HFF-Myc (cell line): ENCODE data around the gene WNT10A.

Source experiments
- DNase-seq: peaks from one replicate; pipeline ENCODE4 v3.0.0-alpha.2; 2011; ENCODE audit warnings: low read depth; ENCODE audit errors: extremely low read depth
- H3K4me3 ChIP-seq: replicated peaks from 2 replicates; pipeline ENCODE4 v1.5.1; 2011; ENCODE audit warnings: low read depth, mild to moderate bottlenecking, control low read depth, low read length
- TF ChIP-seq, protein P1 (sequence below): IDR thresholded peaks from 2 replicates; pipeline ENCODE4 v1.5.1; 2012; ENCODE audit warnings: mild to moderate bottlenecking, low read depth, low read length, control low read depth; ENCODE audit errors: missing control alignments

Gene WNT10A

DNA sequence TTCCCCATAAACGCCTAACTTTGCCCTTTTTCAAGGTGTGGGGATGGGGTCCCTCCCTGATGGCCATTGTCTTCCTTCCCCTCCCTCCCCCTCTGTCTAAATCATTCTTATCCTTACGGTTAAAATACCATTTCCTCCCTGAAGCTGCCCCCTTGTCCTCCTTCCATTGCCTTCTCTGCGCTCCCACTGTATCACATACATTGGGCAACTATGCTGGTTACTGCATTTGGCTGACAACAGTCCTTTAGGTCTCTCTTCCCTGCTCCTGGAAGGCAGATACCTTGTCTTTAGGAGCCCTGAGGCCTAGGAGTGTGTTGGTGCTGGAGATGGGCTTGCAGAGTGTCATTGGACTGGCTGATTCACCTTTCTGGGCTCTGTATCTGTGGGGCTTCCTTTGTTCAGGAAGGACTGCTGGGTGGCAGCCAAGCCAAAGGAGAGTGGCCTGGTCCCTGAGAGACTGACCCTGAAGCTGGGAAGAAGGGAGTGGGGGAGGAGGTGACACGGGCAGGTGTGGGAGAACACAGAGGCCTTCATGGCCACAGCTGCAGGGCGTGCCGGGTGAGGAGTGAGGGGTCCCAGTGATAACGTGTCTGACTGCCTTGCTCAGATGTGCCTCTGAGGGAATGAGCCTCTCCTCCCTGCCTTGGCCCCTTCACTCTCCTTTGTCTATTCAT, 18.9 kb upstream of the WNT10A start:
- H3K4me3 ChIP-seq: no peak overlapping the region
- no peak for DNase-seq
- TF ChIP-seq, protein P1, sequence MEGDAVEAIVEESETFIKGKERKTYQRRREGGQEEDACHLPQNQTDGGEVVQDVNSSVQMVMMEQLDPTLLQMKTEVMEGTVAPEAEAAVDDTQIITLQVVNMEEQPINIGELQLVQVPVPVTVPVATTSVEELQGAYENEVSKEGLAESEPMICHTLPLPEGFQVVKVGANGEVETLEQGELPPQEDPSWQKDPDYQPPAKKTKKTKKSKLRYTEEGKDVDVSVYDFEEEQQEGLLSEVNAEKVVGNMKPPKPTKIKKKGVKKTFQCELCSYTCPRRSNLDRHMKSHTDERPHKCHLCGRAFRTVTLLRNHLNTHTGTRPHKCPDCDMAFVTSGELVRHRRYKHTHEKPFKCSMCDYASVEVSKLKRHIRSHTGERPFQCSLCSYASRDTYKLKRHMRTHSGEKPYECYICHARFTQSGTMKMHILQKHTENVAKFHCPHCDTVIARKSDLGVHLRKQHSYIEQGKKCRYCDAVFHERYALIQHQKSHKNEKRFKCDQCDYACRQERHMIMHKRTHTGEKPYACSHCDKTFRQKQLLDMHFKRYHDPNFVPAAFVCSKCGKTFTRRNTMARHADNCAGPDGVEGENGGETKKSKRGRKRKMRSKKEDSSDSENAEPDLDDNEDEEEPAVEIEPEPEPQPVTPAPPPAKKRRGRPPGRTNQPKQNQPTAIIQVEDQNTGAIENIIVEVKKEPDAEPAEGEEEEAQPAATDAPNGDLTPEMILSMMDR: no peak

DNA sequence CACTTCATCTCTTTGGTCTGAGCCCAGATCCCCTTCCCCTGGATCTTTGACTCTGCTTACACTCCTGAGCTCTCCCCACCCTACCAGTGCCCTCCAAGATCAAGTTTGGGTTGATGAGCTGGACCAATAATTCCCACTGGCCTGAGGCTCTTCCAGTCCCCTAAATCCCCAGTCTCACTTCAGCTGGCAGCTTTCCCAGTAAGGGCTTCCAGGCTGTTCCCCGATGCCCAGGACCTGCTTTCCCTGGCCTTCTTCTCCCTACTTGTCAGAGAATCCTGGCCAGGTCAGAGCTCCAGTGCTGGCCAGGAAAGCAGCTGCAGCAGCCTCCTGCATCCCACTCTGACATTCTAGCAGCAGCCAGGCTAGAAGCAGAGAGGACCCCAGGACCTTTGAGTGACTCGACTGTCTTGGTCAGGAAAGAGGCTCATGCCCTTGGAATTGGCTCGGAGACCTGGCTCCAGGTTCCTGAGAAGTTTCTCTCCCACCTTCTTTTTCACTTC, 17.6 kb upstream of the WNT10A start:
- TF ChIP-seq, protein P1: no peak
- H3K4me3 ChIP-seq: no peak overlapping the region
- no peak for DNase-seq

DNA sequence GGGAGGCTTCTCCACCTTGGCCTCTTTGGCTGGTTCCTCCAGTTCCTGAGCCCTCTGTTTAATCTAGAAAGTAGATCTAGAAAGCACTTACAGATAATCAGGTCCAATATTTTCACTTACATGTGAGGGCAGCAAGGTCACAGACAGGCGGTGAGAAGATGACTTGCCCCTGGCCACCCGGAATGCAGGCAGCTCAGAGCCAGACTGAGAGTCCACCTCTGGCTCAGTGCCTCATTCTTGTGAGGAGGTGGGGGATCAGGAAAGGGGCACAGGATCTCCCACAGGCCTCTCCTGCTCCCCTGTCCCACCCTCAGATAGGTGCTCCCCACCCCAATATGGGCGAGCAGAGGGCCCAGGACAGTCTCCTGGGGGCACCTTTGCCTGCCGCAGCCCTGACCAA, 15.3 kb upstream of the WNT10A start:
- TF ChIP-seq, protein P1: no peak
- H3K4me3 ChIP-seq: no peak overlapping the region
- DNase-seq: no peak

DNA sequence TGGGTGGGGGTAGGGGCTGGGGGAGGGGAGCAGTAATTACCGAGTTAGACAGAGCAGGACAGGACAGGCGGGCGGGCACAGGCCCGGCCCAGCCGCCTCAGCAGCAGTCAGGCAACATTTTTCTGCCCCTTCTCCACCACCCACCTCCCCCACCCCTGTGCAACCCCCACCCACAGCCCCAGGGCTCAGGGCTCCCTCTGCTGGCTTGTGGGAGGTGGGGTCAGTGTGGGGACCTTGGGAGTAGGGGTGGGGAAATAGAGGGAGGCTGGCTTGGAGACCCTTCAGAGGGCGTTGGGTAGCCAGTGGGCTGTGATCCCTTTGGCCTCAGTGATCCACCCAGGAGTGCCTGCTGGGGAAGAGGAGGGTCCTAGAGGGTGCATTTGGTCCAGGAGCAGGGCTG, 14.7 kb upstream of the WNT10A start:
- no peak for DNase-seq
- TF ChIP-seq, protein P1: no peak
- no peak overlapping the region for H3K4me3 ChIP-seq

DNA sequence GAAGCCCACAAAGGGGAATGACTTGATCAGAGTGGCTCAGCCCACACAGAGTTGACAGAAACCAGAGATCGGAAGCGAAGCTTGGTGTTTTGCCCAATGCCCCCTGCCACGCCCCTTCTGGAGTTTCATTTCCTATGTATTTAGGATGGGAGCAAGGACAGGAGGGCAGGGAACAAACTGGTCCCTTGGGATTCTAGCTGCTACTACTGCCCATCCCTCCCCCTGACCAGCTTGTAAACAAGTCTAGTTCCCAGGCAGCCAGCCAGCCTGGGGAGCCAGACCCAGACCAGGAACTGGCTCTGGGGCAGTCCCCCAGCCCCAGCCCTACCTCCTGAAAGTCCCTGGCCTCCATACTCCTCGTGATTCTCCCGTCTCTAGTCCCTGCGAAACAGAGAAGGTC, 12.8 kb upstream of the WNT10A start:
- no peak overlapping the region for H3K4me3 ChIP-seq
- no peak for DNase-seq
- TF ChIP-seq, protein P1: no peak

DNA sequence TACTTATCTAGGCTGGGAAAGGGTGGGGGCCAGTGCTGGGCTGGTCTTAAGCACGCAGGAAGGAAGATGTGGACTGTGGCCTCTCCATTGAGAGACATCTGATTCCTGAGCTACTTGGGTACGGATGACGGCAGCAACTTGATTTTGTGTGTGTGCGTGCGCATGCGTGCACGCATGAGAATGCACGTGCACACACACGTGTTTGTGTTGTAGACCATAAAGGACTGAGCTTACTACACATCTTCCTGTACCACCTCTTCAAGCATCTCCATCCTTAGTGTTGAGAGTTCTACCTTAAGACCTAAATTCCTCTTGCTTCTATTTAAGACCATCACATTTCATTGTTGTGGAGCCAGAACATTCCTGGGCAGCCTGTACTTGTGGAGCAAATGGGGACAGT, 11.6 kb upstream of the WNT10A start:
- TF ChIP-seq, protein P1: no peak
- H3K4me3 ChIP-seq: no peak overlapping the region
- no peak for DNase-seq

DNA sequence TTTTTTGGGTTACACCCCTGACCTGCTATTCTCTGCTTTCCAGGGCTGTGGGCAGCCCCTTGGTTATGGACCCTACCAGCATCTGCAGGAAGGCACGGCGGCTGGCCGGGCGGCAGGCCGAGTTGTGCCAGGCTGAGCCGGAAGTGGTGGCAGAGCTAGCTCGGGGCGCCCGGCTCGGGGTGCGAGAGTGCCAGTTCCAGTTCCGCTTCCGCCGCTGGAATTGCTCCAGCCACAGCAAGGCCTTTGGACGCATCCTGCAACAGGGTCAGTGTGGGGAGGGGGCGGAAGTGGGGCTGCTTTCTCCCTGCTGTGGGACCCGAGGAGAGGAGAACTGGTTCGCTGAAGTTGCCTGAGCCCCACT, 9.7 kb upstream of the WNT10A start:
- no peak overlapping the region for H3K4me3 ChIP-seq
- no peak for DNase-seq
- TF ChIP-seq, protein P1: no peak
